GM21447 (cell line): ENCODE measurements around the gene RALGDS.
"Not testable (repeated sequence)": the region's sequence is repeated elsewhere in the genome, so short reads cannot be mapped to it uniquely, and the experiment has no call there.

Experiments
- ATAC-seq: cut with Tn5 transposase; IDR thresholded peaks from one replicate; pipeline ENCODE4 v1.9.1; 2021; ENCODE audit not compliant: unreplicated experiment

The RALGDS gene

DNA sequence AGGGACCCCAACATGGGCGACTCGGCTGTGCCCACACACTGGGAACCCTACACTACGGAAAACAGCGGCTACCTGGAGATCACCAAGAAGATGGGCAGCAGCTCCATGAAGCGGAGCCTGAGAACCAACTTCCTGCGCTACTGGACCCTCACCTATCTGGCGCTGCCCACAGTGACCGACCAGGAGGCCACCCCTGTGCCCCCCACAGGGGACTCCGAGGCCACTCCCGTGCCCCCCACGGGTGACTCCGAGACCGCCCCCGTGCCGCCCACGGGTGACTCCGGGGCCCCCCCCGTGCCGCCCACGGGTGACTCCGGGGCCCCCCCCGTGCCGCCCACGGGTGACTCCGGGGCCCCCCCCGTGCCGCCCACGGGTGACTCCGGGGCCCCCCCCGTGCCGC, 50.1 kb downstream of the RALGDS start:
- not testable (repeated sequence) for ATAC-seq

DNA sequence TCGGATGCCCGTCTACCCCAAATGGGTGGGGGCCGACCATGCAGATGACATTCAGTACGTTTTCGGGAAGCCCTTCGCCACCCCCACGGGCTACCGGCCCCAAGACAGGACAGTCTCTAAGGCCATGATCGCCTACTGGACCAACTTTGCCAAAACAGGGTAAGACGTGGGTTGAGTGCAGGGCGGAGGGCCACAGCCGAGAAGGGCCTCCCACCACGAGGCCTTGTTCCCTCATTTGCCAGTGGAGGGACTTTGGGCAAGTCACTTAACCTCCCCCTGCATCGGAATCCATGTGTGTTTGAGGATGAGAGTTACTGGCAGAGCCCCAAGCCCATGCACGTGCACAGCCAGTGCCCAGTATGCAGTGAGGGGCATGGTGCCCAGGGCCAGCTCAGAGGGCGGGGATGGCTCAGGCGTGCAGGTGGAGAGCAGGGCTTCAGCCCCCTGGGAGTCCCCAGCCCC, 50.5 kb downstream of the RALGDS start:
- not testable (repeated sequence) for ATAC-seq

DNA sequence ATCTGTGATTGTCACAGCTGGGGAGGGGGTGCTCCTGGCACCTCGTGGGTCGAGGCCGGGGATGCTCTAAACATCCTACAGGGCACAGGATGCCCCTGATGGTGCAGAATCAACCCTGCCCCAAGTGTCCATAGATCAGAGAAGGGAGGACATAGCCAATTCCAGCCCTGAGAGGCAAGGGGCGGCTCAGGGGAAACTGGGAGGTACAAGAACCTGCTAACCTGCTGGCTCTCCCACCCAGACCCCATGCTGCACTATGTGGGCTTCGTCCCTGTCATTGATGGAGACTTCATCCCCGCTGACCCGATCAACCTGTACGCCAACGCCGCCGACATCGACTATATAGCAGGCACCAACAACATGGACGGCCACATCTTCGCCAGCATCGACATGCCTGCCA, 52.6 kb downstream of the RALGDS start:
- ATAC-seq: not testable (repeated sequence)

DNA sequence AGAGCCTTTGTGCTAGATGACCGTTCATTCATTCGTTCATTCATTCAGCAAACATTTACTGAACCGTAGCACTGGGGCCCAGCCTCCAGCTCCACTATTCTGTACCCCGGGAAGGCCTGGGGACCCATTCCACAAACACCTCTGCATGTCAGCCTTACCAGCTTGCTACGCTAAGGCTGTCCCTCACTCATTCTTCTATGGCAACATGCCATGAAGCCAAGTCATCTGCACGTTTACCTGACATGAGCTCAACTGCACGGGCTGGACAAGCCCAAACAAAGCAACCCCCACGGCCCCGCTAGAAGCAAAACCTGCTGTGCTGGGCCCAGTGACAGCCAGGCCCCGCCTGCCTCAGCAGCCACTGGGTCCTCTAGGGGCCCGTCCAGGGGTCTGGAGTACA, 53.2 kb downstream of the RALGDS start:
- no peak for ATAC-seq

DNA sequence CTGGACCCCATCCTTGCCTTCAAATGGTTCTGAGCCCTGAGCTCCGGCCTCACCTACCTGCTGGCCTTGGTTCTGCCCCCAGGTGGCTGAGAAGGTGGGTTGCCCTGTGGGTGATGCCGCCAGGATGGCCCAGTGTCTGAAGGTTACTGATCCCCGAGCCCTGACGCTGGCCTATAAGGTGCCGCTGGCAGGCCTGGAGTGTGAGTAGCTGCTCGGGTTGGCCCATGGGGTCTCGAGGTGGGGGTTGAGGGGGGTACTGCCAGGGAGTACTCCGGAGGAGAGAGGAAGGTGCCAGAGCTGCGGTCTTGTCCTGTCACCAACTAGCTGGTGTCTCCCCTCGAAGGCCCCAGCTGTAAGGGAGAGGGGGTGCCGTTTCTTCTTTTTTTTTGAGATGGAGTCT, 54.0 kb downstream of the RALGDS start:
- ATAC-seq: no peak

DNA sequence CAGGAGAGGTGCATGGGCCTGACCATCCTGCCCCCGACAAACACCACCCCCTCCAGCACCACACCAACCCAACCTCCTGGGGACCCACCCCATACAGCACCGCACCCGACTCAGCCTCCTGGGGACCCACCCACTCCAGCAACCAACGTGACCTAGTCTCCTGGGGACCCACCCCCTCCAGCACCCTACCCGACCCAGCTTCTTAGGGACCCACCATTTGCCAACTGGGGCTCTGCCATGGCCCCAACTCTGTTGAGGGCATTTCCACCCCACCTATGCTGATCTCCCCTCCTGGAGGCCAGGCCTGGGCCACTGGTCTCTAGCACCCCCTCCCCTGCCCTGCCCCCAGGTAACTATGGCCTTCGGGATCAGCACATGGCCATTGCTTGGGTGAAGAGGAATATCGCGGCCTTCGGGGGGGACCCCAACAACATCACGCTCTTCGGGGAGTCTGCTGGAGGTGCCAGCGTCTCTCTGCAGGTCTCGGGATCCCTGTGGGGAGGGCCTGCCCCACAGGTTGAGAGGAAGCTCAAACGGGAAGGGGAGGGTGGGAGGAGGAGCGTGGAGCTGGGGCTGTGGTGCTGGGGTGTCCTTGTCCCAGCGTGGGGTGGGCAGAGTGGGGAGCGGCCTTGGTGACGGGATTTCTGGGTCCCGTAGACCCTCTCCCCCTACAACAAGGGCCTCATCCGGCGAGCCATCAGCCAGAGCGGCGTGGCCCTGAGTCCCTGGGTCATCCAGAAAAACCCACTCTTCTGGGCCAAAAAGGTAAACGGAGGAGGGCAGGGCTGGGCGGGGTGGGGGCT, 54.7 kb downstream of the RALGDS start:
- no peak for ATAC-seq

DNA sequence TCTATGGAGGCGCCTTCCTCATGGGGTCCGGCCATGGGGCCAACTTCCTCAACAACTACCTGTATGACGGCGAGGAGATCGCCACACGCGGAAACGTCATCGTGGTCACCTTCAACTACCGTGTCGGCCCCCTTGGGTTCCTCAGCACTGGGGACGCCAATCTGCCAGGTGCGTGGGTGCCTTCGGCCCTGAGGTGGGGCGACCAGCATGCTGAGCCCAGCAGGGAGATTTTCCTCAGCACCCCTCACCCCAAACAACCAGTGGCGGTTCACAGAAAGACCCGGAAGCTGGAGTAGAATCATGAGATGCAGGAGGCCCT, 56.0 kb downstream of the RALGDS start:
- ATAC-seq: no peak

DNA sequence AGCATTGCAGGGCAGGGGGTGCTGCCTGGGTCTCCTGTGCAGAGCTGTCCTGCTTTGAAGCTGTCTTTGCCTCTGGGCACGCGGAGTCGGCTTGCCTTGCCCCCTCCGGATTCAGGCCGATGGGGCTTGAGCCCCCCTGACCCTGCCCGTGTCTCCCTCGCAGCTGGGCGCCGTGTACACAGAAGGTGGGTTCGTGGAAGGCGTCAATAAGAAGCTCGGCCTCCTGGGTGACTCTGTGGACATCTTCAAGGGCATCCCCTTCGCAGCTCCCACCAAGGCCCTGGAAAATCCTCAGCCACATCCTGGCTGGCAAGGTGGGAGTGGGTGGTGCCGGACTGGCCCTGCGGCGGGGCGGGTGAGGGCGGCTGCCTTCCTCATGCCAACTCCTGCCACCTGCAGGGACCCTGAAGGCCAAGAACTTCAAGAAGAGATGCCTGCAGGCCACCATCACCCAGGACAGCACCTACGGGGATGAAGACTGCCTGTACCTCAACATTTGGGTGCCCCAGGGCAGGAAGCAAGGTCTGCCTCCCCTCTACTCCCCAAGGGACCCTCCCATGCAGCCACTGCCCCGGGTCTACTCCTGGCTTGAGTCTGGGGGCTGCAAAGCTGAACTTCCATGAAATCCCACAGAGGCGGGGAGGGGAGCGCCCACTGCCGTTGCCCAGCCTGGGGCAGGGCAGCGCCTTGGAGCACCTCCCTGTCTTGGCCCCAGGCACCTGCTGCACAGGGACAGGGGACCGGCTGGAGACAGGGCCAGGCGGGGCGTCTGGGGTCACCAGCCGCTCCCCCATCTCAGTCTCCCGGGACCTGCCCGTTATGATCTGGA, 56.6 kb downstream of the RALGDS start:
- ATAC-seq: no peak

DNA sequence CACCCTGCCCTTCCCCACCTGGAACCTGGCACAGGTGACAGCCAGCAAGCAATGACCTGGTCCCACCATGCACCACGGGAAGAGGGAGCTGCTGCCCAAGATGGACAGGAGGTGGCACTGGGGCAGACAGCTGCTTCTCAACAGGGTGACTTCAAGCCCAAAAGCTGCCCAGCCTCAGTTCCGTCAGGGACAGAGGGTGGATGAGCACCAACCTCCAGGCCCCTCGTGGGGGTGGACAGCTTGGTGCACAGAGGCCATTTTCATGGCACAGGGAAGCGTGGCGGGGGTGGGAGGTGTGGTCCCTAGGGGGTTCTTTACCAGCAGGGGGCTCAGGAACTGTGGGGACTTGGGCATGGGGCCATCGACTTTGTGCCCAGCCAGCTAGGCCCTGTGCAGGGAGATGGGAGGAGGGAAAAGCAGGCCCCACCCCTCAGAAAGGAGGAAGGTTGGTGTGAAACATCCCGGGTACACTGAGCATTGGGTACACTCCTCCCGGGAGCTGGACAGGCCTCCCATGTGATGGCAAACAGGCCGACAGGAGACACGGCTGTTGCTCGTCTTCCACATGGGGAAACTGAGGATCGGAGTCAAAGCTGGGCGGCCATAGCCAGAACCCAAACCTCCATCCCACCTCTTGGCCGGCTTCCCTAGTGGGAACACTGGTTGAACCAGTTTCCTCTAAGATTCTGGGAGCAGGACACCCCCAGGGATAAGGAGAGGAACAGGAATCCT, 57.4 kb downstream of the RALGDS start:
- ATAC-seq: no peak

DNA sequence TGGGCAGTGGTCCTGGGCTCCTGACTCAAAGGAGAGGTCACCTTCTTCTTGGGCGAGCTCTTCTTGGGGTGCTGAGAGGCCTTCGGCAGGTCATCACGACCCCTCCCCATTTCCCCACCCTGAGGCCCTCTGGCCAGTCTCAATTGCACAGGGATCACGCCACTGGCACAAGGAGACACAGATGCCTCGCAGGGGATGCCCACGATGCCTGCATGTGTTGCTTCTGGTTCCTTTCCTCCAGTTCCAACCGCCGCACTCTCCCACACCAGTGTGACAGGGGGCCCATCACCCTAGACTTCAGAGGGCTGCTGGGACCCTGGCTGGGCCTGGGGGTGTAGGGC, 57.9 kb downstream of the RALGDS start:
- no peak for ATAC-seq

DNA sequence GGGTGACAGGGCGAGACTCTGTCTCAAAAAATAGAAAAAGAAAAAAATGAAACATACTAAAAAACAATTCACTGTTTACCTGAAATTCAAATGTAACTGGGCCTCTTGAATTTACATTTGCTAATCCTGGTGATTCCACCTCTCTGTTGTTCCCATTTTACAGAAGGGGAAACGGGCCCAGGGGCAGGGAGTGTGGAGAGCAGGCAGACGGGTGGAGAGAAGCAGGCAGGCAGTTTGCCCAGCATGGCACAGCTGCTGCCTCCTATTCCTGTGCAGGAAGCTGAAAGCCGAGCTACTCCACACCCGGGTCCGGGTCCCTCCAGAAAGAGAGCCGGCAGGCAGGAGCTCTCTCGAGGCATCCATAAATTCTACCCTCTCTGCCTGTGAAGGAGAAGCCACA, 58.5 kb downstream of the RALGDS start:
- not testable (repeated sequence) for ATAC-seq

DNA sequence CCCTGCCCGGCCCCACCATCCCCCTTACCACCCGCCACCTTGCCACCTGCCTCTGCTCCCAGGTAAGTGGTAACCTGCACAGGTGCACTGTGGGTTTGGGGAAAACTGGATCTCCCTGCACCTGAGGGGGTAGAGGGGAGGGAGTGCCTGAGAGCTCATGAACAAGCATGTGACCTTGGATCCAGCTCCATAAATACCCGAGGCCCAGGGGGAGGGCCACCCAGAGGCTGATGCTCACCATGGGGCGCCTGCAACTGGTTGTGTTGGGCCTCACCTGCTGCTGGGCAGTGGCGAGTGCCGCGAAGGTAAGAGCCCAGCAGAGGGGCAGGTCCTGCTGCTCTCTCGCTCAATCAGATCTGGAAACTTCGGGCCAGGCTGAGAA, 59.3 kb downstream of the RALGDS start, which contains the start of gene CEL:
Gene CEL, plus strand, starts transcription at position 218 of the 382 bp plus-strand sequence. Its CDS starts 22 bp downstream, at position 240.
- not testable (repeated sequence) for ATAC-seq

DNA sequence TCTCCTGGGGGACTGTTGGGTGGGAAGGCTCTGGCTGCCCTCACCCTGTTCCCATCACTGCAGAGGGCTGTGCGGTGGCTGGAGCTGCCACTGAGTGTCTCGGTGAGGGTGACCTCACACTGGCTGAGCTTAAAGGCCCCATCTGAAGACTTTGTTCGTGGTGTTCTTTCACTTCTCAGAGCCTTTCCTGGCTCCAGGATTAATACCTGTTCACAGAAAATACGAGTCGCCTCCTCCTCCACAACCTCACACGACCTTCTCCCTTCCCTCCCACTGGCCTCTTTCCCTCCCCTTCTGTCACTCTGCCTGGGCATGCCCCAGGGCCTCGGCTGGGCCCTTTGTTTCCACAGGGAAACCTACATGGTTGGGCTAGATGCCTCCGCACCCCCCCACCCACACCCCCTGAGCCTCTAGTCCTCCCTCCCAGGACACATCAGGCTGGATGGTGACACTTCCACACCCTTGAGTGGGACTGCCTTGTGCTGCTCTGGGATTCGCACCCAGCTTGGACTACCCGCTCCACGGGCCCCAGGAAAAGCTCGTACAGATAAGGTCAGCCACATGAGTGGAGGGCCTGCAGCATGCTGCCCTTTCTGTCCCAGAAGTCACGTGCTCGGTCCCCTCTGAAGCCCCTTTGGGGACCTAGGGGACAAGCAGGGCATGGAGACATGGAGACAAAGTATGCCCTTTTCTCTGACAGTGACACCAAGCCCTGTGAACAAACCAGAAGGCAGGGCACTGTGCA, 59.8 kb downstream of the RALGDS start:
- ATAC-seq: not testable (repeated sequence)

DNA sequence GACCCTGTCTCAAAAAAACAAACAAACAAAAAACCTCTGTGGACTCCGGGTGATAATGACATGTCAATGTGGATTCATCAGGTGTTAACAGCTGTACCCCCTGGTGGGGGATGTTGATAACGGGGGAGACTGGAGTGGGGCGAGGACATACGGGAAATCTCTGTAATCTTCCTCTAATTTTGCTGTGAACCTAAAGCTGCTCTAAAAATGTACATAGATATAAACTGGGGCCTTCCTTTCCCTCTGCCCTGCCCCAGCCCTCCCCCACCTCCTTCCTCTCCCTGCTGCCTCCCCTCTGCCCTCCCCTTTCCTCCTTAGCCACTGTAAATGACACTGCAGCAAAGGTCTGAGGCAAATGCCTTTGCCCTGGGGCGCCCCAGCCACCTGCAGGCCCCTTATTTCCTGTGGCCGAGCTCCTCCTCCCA, 60.6 kb downstream of the RALGDS start:
- no peak for ATAC-seq

DNA sequence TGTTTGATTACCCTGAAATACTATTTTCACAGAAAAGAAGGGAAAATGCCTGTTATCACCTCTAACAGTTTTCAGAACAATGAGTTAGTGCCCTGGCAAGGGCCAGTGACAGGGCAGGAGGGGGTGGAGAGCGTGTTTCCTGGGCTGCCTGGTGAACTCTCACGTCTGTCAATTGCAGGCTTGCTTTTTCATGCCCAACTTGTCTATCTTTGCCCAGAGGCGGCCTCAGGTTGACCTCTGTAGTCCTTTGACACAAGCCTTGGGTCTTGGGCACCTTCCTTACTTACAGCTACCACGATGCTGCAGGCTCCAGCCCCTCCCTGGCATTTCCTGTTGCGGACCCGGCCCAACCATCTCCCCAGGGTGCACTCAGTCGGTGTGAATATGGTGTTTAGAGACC, 61.4 kb downstream of the RALGDS start:
- no peak for ATAC-seq

DNA sequence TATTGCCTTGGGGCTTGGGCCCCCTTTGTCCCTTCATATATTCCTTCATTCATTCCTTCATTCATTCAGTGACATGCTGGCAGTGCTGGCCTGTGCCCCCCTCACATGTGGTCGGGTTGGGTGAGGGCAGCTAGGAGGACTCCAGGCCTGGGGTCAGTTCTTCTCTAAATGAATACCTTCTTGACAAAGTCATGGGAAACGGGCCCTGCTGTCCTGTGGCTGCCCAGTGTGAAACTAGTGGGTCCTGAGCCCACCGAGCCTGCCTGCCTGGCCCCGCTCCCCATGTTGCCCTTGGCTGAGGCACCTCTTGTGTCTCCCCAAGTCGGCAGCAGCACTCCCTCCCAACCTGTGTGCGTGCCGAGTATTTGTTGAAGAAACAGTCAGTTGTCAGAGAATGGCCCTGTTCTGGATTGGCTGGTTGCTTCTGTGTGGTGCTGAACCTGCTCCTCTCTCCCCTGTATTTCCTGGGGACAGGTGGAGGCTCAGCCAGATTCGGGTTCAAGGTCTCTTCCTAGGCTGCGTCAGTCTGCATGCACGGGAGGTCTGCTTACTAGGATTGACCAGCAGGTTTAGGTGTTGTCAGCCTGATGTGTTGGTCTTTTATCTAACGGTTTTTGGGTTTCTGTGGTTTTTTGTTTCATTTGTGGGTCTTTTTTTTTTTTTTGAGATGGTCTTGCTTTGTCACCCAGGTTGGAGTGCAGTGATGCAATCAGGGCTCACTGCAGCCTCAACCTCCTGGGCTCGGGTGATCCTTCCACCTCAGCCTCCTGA, 62.3 kb downstream of the RALGDS start:
- ATAC-seq: no peak

DNA sequence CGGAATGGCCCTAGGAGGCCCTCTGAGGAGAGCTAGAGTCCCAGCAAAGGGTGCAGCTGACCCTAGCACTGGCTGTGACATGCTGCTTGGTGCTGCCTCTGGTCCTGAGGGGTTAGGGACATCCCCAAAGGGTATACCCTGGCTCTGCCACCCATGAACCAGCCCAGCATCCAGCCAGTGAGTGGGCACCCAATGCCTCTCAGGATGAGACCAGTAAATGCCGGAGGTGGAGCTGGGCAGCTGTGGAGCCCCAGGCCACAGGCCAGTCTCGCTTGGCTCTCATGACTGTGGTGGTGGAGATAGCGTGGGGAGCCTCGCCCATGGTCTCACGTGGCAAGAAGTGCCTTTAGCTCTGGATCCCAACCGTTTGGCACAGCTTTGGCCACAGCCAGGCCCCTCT, 63.0 kb downstream of the RALGDS start:
- ATAC-seq: no peak

DNA sequence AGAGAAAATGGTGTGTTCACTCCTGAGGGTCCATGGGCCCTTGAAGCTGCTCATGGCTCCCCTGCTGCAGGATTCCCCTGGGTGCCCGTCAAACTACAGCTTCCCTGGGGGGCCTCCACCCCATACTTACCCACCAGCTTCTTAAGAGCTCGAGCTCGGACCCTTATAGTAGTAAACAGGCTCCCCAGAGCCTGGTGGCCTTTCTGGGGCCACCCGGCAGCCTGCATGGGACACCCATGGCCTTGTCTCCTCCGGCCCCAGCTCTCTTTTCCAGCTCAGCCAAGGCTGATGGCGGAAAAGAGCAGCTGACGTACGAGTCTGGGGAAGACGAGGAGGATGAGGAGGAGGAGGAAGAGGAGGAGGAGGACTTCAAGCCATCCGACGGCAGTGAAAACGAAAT, 63.5 kb downstream of the RALGDS start:
- no peak for ATAC-seq

DNA sequence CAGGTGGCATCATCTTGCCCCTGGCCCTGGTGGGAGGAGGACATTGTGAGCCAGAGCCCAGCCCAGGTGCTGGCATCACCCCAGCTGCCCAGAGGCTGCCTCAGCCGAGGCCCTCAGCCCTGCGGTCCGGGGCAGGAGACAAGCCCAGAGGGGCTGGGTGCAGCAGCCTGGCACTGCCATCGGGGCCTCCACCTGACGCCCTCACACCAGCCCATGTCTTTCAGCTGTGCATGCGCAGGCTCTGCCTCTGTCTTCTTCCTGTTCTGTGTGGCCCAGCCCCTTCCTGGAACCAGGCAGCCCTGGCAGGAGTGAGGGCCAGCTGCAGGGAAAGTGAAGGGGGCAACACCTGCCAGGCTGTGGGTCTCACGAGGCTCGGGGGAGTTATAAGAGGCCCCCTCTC, 64.0 kb downstream of the RALGDS start:
- no peak for ATAC-seq

DNA sequence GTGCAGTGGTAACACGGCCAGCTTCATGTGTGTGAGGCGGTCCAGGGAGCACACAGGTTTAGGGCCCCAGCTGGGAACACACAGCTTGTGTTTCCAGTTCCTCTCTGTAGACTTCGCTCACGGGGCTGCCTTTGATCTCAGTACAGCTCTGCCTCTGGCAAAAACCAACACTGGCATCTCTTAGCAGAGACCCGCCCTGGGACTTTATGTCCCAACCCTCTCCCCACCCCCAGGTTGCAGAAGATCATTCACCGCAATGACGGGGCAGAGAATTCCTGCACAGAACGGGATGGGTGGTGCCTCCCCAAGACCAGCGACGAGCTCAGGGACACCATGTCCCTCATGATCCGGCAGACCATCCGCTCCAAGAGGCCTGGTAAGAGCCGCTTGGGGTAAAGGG, 64.5 kb downstream of the RALGDS start:
- no peak for ATAC-seq
